HepG2 (cell line): ENCODE results near the gene RECQL. TPM values are rescaled to one million over a fixed set of nuclear protein-coding genes. Genes with fewer than 3 reads are reported as not detected.

ENCODE experiments used
- ATAC-seq: fragments of 200-7000 bp; cut with Tn5 transposase; 3 replicates; pipeline ENCODE4 v1.9.1; 2020; ENCODE audit warnings: mild to moderate bottlenecking, moderate library complexity
- BruUV-seq: library from RNA; stranded (reverse); fragments of 400-500 nt; replicated peaks from 2 replicates; lab custom pipeline; 2021; lab: Mats Ljungman, UMichigan
- CTCF ChIA-PET: fragments of 300-600 bp; formaldehyde crosslinking; extraction: SDS; loops from one replicate; lab custom pipeline; 2021; ENCODE audit warnings: low total read pairs, inconsistent platforms, low intra/inter-chr PET ratio; lab: Yijun Ruan, JAX
- POLR2A ChIA-PET: fragments of 350-600 bp; sonication (Branson Sonifier 250); formaldehyde crosslinking; loops from one replicate; lab custom pipeline; 2020; ENCODE audit warnings: antibody characterized with exemption, inconsistent platforms; lab: Yijun Ruan, JAX
- DNase-seq: peaks from one replicate; pipeline ENCODE4 v3.0.0-alpha.2; 2015; ENCODE audit warnings: low spot score
- FAIRE-seq: peaks from 3 replicates; lab custom pipeline; 2011; peaks lifted over from hg19 to GRCh38; lab: Jason Lieb, UNC
- H2AFZ ChIP-seq: one replicate; pipeline ENCODE4 v1.6.1; 2011; ENCODE audit warnings: low read length, inconsistent platforms
- H3K27ac ChIP-seq: fragments of 300-600 bp; 3 replicates; pipeline ENCODE4 v1.8.0; 2011; ENCODE audit warnings: mixed run types, mild to moderate bottlenecking, mixed read lengths, low read length, inconsistent platforms; ENCODE audit not compliant: insufficient read depth; ENCODE audit errors: extremely low read length
- H3K27me3 ChIP-seq, 2 experiments: fragments of 200-600 bp in 1 of 2; 2 replicates in 1 of 2; 3 replicates in 1 of 2; pipeline versions ENCODE4 v1.6.0 to v1.8.0; 2011; ENCODE audit warnings: low read length in 2 of 2, mild to moderate bottlenecking in 2 of 2, moderate library complexity in 2 of 2, inconsistent platforms in 1 of 2; ENCODE audit not compliant: insufficient read depth in 2 of 2, control insufficient read depth in 1 of 2
- H3K36me3 ChIP-seq, 2 experiments: fragments of 200-600 bp in 1 of 2; replicated peaks in 1 of 2; 2 replicates in 1 of 2; 3 replicates in 1 of 2; pipeline versions ENCODE4 v1.5.1 to v1.8.0; 2011; ENCODE audit warnings: low read length in 2 of 2, inconsistent platforms in 1 of 2; ENCODE audit not compliant: insufficient read depth in 2 of 2, control insufficient read depth in 1 of 2
- H3K4me1 ChIP-seq: 2 replicates; pipeline ENCODE4 v1.5.1; 2012; ENCODE audit warnings: low read length, inconsistent platforms; ENCODE audit not compliant: insufficient read depth
- H3K4me2 ChIP-seq: 2 replicates; pipeline ENCODE4 v1.6.0; 2011; ENCODE audit warnings: low read depth, low read length, inconsistent platforms
- H3K4me3 ChIP-seq, 3 experiments: fragments of 200-600 bp in 1 of 3; sonication (generic), shearing (Covaris generic) in 1 of 3; replicated peaks in 1 of 3; 2 replicates each; pipeline ENCODE4 v1.5.1; 2011 to 2016; ENCODE audit warnings: low read length in 3 of 3, inconsistent platforms in 2 of 3, low read depth in 2 of 3, mild to moderate bottlenecking in 2 of 3, control low read depth in 1 of 3, mixed read lengths in 1 of 3; ENCODE audit not compliant: insufficient read depth in 1 of 3
- H3K79me2 ChIP-seq: one replicate; pipeline ENCODE4 v1.6.1; 2011; ENCODE audit warnings: low read length, inconsistent platforms; ENCODE audit not compliant: insufficient read depth
- H3K9ac ChIP-seq: 2 replicates; pipeline ENCODE4 v1.6.0; 2011; ENCODE audit warnings: mild to moderate bottlenecking, low read depth, low read length, inconsistent platforms; ENCODE audit not compliant: insufficient read depth
- H3K9me3 ChIP-seq: 2 replicates; pipeline ENCODE4 v1.5.1; 2012; ENCODE audit warnings: mild to moderate bottlenecking, low read length
- H4K20me1 ChIP-seq: 2 replicates; pipeline ENCODE4 v1.6.0; 2011; ENCODE audit warnings: inconsistent platforms, mild to moderate bottlenecking, low read length, moderate library complexity; ENCODE audit not compliant: insufficient read depth
- ATRX ChIP-seq: sonication (generic); formaldehyde crosslinking; IDR thresholded peaks from 2 replicates; pipeline ENCODE4 v1.4.0; 2020; ENCODE audit warnings: missing genetic modification reagents, borderline replicate concordance
- IRF2 ChIP-seq: IDR thresholded peaks from 2 replicates; pipeline ENCODE4 v1.6.1; 2018; ENCODE audit warnings: missing genetic modification reagents, missing compliant biosample characterization
- MYC ChIP-seq: sonication (generic); formaldehyde crosslinking; IDR thresholded peaks from 2 replicates; pipeline ENCODE4 v1.9.0; 2021; ENCODE audit warnings: missing genetic modification reagents, borderline replicate concordance
- NR2F6 ChIP-seq, 2 experiments: IDR thresholded peaks; 2 replicates each; pipeline ENCODE4 v1.6.1; 2016; ENCODE audit warnings: antibody characterized with exemption in 1 of 2, mild to moderate bottlenecking in 1 of 2
- REL ChIP-seq: sonication (generic); formaldehyde crosslinking; conservative IDR thresholded peaks from 2 replicates; pipeline ENCODE4 v1.8.0; 2022; ENCODE audit warnings: mild to moderate bottlenecking, missing genetic modification reagents, moderate library complexity
- RERE ChIP-seq: IDR thresholded peaks from 2 replicates; pipeline ENCODE4 v1.6.1; 2016; ENCODE audit warnings: low read depth, missing genetic modification reagents, missing compliant biosample characterization
- RFX3 ChIP-seq: IDR thresholded peaks from 2 replicates; pipeline ENCODE4 v1.6.1; 2016; ENCODE audit warnings: missing biosample characterization, missing genetic modification reagents
- SETDB1 ChIP-seq: sonication (generic); formaldehyde crosslinking; IDR thresholded peaks from 2 replicates; pipeline ENCODE4 v1.5.1; 2020; ENCODE audit warnings: missing genetic modification reagents, mild to moderate bottlenecking, borderline replicate concordance
- THAP7 ChIP-seq: sonication (generic); formaldehyde crosslinking; IDR thresholded peaks from 2 replicates; pipeline ENCODE4 v1.8.1; 2023; ENCODE audit warnings: mild to moderate bottlenecking, missing genetic modification reagents
- ZNF101 ChIP-seq: sonication (generic); formaldehyde crosslinking; IDR thresholded peaks from 2 replicates; pipeline ENCODE4 v1.4.0; 2020; ENCODE audit warnings: mild to moderate bottlenecking, low read depth, missing genetic modification reagents, borderline replicate concordance
- ZNF281 ChIP-seq: sonication (generic); formaldehyde crosslinking; IDR thresholded peaks from 2 replicates; pipeline ENCODE4 v1.4.0; 2020; ENCODE audit warnings: missing genetic modification reagents, borderline replicate concordance
- ZNF335 ChIP-seq: sonication (generic); formaldehyde crosslinking; IDR thresholded peaks from 2 replicates; pipeline ENCODE4 v1.4.0; 2020; ENCODE audit warnings: missing genetic modification reagents
- ZSCAN25 ChIP-seq: sonication (generic); formaldehyde crosslinking; IDR thresholded peaks from 2 replicates; pipeline ENCODE4 v1.8.0; 2022; ENCODE audit warnings: mild to moderate bottlenecking, missing genetic modification reagents
- ZSCAN5A ChIP-seq: sonication (generic); formaldehyde crosslinking; IDR thresholded peaks from 2 replicates; pipeline ENCODE4 v1.8.0; 2022; ENCODE audit warnings: mild to moderate bottlenecking, missing genetic modification reagents, borderline replicate concordance
- WGBS: methylation state at CpG from one replicate; pipeline ENCODE4 v1.1.6; 2017; ENCODE audit warnings: low lambda C conversion rate; 5-methylcytosine and 5-hydroxymethylcytosine counted together
- in situ Hi-C: cut with HindIII; loops from 2 replicates; pipeline ENCODE4 v1.10.0; 2017; ENCODE audit warnings: low pct_unique_long_range_greater_than_20kb; ENCODE audit not compliant: extremely low pct_ligation_motif_present
- intact Hi-C: fragments of 100-400 bp; cut with micrococcal nuclease; formaldehyde crosslinking; loops from one replicate; pipeline ENCODE4 v1.10.0; 2022; ENCODE audit not compliant: unreplicated experiment
- polyA plus RNA-seq, 8 experiments: library from polyadenylated mRNA; depleted of rRNA in 3 of 8; stranded (reverse) in 7 of 8; unstranded in 1 of 8; fragments of >200 nt; fragmentation: Illumina TruSeq in 4 of 8; extraction: Trizol in 4 of 8; gene quantifications; 2 replicates each; pipeline versions ENCODE4 v1.2.1 to v1.2.3, GENCODE V29; 2011 to 2016; ENCODE audit warnings: low read depth in 4 of 8, missing spikeins in 1 of 8, mixed read lengths in 1 of 8; ENCODE audit not compliant: insufficient read depth in 1 of 8
- total RNA-seq, 5 experiments: library from RNA; depleted of rRNA; stranded (reverse); fragments of >200 nt; fragmentation: Illumina TruSeq; extraction: Trizol; gene quantifications; 2 replicates each; pipeline ENCODE4 v1.2.3, GENCODE V29; 2016; ENCODE audit warnings: low read depth in 1 of 5

Gene RECQL
- total and polyA plus RNA-seq, 2 of the 13 experiments (the other 11 are each of a cell fraction or from before 2014, with no cell fraction given) = 7.2 to 41.5 TPM

- FAIRE-seq (no peak), DNase-seq (no peak), ATAC-seq (no peak)
- in situ Hi-C loops (no loop called here), intact Hi-C loops (no loop called here)
- Histone ChIP-seq H3K27ac (no peak overlapping the region), H2AFZ (no peak overlapping the region), H3K36me3 (peaks cover 2 to 52% of the 10 kb centered on the region in 2 experiments; a peak in 2 of 5 replicates), H3K79me2 (no peaks in the 10 kb centered on the region), H3K9ac (no peak overlapping the region), H3K9me3 (no peaks in the 10 kb centered on the region), H4K20me1 (no peaks in the 10 kb centered on the region), H3K4me3 (no peak overlapping the region), H3K4me1 (no peaks in the 10 kb centered on the region), H3K4me2 (no peak overlapping the region), H3K27me3 (no peaks in the 10 kb centered on the region)
- ChIA-PET POLR2A (no interaction called here), CTCF (no interaction called here)
- 95% methylated on average over 10 of the region's 10 CpGs for WGBS
- BruUV-seq = no TSS peak
- no peak for TF ChIP-seq MYC (CRISPR knock-in tag)
- no peak for TF ChIP-seq ZSCAN5A (CRISPR knock-in tag)
- no peak for TF ChIP-seq ATRX (CRISPR knock-in tag)
- TF ChIP-seq REL (CRISPR knock-in tag) = no peak
- no peak for TF ChIP-seq SETDB1 (CRISPR knock-in tag)
- no peak for TF ChIP-seq ZSCAN25 (CRISPR knock-in tag)
- TF ChIP-seq RERE = no peak
- no peak for TF ChIP-seq THAP7 (CRISPR knock-in tag)
- TF ChIP-seq ZNF281 = no peak
- TF ChIP-seq RFX3 = no peak
- no peak for TF ChIP-seq ZNF335 (CRISPR knock-in tag)
- TF ChIP-seq NR2F6 (IDR thresholded peaks at IDR 0.05) = no peak
- no peak for TF ChIP-seq NR2F6 (CRISPR knock-in tag; IDR thresholded peaks at IDR 0.05)
- TF ChIP-seq ZNF101 (CRISPR knock-in tag) = no peak
- TF ChIP-seq IRF2 = no peak
Observed at GRCh38 chr12:21478756-21479455, 22.5 kb downstream of the RECQL start.
